LNCAP (cell line): Measurements from ENCODE around the gene PBX1.

Experiments used
- TF ChIP-seq, protein P1 (sequence below): fragments of 450-650 bp; IDR thresholded peaks from 2 replicates; pipeline ENCODE4 v1.5.1; 2017; ENCODE audit warnings: mild to moderate bottlenecking

PBX1 gene

DNA sequence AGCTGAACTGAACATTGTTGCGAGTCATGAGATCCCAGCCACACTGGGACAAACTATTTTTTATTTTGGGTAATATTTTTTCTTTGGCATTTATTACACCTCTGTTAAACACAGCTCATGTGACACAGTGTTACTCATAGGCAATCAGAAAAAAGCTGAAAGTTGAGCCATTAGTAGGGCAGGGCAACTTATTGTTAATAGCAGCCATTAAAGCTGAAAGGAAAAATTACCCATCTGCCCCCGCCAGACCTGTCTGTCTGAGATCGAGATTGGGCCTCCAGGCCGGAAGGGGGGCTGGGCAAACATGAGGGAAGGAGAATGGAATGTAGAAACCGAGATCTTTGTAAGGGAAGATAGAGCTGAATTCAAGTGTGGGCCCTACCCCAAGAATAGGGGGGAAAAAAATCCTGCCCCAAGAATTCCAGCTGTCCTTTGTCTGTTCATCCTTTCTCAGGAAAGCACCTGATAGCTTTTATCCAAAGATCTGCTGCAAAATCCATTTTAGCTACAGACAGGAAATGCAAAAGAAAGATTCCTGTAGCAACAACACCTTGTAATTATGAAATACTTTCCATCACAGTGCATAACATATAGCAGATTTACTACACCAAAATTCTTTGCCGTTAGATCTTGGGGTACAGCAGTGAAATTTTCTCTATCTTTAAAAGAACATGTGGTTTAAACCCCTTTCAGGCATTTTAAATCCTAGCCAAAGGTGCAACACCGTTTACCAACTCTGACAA, 212.8 kb downstream of the PBX1 start:
- TF ChIP-seq, protein P1, sequence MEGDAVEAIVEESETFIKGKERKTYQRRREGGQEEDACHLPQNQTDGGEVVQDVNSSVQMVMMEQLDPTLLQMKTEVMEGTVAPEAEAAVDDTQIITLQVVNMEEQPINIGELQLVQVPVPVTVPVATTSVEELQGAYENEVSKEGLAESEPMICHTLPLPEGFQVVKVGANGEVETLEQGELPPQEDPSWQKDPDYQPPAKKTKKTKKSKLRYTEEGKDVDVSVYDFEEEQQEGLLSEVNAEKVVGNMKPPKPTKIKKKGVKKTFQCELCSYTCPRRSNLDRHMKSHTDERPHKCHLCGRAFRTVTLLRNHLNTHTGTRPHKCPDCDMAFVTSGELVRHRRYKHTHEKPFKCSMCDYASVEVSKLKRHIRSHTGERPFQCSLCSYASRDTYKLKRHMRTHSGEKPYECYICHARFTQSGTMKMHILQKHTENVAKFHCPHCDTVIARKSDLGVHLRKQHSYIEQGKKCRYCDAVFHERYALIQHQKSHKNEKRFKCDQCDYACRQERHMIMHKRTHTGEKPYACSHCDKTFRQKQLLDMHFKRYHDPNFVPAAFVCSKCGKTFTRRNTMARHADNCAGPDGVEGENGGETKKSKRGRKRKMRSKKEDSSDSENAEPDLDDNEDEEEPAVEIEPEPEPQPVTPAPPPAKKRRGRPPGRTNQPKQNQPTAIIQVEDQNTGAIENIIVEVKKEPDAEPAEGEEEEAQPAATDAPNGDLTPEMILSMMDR: no peak

DNA sequence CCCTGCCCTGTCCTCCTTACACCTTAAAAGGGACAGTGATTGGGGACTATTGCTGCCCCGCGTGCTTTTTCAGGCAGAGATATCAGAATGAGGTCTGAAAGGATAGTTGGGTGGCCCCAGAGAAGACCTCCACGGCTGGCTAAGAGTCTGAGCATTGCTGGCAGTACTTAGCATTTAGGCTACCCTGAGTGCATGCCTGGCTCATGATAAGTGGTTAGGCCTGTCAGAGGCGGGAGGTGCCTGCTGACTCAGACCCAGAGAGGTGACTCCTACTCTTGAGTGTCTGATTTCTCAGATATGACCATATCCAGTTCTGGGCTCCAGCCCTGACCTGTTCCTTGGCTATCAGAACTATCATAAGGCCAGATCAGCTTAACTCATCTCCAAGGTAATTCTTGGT, 213.7 kb downstream of the PBX1 start:
- TF ChIP-seq, protein P1: no peak

DNA sequence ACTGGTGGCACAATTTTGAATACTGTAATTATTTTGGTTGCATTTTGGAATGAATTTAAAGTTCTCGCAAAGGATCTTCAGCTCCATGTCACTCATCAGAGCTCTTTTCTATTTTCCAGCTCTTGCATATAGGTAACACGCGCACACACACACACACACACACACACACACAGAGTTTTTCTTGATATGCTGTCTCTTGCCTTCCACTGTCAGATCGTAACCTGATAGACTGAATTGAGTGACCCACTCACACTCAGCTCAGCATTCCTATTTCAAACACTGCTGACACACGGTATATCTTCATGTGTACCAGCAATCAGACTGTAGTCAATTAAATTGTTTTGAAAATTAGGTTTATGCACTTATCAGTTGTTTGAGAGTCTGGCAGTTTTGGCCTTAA, 214.1 kb downstream of the PBX1 start:
- TF ChIP-seq, protein P1: no peak

DNA sequence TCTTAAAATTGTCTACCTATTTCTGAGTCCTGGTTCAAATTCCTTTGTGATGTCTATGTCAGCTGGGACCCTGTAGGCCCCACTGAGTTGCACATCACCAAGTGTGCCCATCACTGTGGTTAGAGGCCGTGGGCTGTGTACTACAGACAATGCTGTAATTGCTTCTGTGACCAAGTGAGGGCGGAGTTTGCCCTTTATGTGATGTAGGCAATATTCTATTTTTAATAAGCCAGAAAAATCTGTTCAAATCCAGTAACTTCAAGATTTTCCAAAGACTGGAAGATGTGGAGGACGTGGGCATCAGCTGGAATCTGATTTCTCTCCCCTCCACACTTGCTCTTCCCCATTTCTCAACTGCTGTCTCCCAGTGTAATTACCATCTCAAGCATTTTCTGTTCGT, 215.4 kb downstream of the PBX1 start:
- TF ChIP-seq, protein P1: no peak; the same call in 1 of the 2 replicates

DNA sequence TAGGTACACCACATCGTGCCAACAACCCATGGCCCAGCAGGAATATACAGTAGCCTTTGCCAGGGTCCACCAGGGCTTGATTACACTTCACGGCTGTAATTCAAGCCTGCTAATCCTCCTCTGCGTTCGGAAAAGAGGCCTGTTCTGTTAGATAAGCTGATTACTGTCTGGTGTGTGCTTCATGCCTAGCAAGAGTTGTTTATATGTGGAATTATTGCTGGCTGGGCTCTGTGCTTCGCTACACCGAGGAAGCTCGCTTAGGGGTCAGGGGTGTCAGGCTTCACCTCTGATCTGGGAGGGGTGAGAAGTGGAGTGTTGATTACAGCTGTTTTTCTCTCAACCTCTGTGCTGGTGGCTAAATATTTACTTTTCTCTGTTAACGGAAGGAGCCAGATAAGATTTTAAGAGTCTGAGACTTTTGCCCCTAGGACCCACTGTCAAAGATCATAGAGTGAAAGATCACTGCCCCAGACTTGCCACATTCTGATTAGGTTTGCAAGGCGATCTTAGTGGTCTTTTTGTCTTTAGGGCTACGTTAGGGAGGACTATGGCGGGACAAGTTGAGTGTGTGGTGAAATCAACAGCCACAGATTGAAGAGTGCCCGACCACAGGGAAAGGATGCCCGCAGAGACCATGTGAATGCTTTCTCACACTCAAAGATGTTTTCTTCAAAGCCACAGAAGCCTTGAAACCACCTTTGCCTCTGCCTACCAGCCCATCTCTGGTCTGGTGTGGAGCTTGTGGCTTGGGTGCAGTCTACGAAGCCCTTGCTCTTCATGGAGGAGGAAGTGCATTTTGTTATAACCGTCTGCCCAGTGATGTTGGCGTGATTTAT, 216.1 kb downstream of the PBX1 start:
- TF ChIP-seq, protein P1: no peak

DNA sequence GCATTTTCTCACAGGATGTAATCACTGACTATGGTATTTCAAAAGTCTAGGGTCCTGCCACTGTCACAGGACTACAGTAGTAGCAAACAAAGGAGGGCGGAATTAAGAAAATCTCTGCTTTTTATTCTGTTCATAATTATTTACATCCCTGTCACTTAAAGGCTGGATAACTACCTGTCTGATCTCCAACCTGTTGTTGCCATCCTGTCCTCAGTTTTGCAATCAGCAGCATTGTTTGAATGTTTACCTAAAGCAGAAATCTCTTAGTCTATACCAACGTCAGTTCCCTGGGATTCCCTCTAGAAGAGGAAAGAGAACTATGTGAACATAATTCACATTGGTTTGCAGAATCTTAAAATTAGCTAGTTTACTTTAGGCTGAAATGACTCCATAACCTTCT, 218.5 kb downstream of the PBX1 start:
- TF ChIP-seq, protein P1: no peak

DNA sequence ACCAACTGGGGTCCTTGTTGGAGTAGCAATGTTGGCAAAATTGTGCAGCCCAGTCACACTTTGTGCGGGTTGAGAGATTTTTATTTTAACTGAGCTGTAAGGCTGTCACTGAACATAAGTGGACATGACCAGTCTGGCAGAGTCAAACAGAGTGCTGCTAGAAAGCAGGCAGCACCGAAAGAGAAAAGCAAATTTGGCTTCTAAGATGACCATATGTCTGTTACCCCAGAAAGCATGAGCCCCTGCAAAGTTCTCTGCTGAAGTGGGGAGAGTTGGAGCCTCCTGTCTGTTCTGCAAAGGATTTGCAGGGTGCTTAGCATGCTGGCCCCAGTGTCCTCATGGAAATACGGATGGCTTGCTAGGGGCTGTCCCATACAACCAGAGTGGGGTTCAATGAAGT, 220.4 kb downstream of the PBX1 start:
- TF ChIP-seq, protein P1: no peak
